ENCODE data around the gene TDRD12. TPM values are rescaled to one million over a fixed set of nuclear protein-coding genes. Genes with fewer than 3 reads are reported as not detected.

TDRD12 gene
- total and polyA plus RNA-seq, 2 of the 13 experiments (the other 11 are each of a cell fraction or from before 2014, with no cell fraction given) = 0.03 to 0.40 TPM

DNA sequence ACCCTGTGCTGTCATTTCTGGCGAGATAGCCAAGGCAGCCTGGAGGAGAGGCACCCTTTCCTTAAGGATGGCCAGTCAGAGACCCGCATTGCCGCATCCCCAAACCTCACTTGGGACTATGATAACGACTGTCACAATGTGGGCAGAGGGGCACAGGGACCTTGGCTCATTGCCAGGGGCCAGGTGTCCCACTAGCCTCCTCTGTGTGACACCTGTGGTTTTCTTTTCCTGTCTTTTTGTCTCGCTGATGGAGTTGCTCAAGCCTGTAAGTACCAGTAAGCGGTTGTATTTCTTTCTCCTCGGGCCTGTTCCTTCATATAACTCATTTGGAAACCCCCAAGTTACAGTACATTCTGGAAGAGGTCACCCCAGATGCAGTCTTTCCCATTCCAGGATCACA lies 59.5 kb downstream of the TDRD12 start (continued):
- TF ChIP-seq SMAD9 (CRISPR knock-in tag; IDR thresholded peaks at IDR 0.05) (no peak), SNRNP70 (IDR thresholded peaks at IDR 0.05; ENCODE audit: low read depth, low read length) (no peak), ZNF33B (CRISPR knock-in tag; IDR thresholded peaks at IDR 0.05) (no peak), ZNF143 (CRISPR knock-in tag; IDR thresholded peaks at IDR 0.05) (no peak)
- TF ChIP-seq, protein P1, sequence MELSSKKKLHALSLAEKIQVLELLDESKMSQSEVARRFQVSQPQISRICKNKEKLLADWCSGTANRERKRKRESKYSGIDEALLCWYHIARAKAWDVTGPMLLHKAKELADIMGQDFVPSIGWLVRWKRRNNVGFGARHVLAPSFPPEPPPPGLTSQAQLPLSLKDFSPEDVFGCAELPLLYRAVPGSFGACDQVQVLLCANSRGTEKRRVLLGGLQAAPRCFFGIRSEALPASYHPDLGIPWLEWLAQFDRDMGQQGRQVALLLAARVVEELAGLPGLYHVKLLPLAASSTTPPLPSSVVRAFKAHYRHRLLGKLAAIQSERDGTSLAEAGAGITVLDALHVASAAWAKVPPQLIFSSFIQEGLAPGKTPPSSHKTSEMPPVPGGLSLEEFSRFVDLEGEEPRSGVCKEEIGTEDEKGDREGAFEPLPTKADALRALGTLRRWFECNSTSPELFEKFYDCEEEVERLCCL (CRISPR knock-in tag; IDR thresholded peaks at IDR 0.05; ENCODE audit: borderline replicate concordance) = no peak

DNA sequence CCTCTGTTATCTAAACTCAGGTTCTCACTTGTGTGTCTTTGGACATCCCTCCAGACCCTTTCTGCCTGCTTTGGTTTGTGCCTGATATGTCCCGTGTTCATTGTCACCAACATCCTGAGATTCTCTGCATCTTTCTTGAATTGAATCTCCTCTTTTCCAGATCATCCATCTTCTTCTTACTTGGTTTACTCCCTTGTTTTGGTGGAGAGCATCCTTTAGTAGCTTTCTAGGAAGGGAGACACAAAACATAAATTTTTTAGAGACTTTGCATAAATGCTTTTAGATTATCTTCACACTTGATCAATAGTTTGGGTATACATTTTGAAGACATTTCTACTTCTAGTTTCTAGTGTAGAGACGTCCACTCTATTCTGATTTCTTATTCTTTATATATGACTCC lies 61.7 kb downstream of the TDRD12 start:
- ATAC-seq (no peak), FAIRE-seq (no peak), DNase-seq (ENCODE audit: low spot score) (no peak)
- Histone ChIP-seq H3K79me2 (ENCODE audit: insufficient read depth, low read length) (no peaks in the 10 kb centered on the region), H3K9ac (ENCODE audit: insufficient read depth, low read depth, low read length) (no peak overlapping the region), H3K4me2 (ENCODE audit: low read depth, low read length) (no peak overlapping the region), H3K27ac (ENCODE audit: extremely low read length, insufficient read depth, low read length) (no peak overlapping the region), H3K4me3 (replicated peaks in 1 of 3; ENCODE audit: insufficient read depth in 1 of 3, low read depth in 2 of 3, low read length in 3 of 3) (no peak overlapping the region), H4K20me1 (ENCODE audit: insufficient read depth, low read length) (no peaks in the 10 kb centered on the region), H3K36me3 (replicated peaks in 1 of 2; ENCODE audit: control insufficient read depth in 1 of 2, insufficient read depth in 2 of 2, low read length in 2 of 2) (no peaks in the 10 kb centered on the region), H3K9me3 (ENCODE audit: low read length) (no peaks in the 10 kb centered on the region), H2AFZ (ENCODE audit: low read length) (no peak overlapping the region), H3K27me3 (ENCODE audit: control insufficient read depth in 1 of 2, insufficient read depth in 2 of 2, low read length in 2 of 2) (0 out of 5 replicates have a peak, but pooled peaks cover 0 to 3% of the 10 kb centered on the region in 2 experiments), H3K4me1 (ENCODE audit: insufficient read depth, low read length) (no peaks in the 10 kb centered on the region)
- ChIA-PET CTCF (ENCODE audit: low intra/inter-chr PET ratio, low total read pairs) (no interaction called here), POLR2A (no interaction called here)
- intact Hi-C loops (cut with micrococcal nuclease; ENCODE audit: unreplicated experiment) (no loop called here), in situ Hi-C loops (cut with HindIII; ENCODE audit: extremely low pct_ligation_motif_present, low pct_unique_long_range_greater_than_20kb) (no loop called here)
- WGBS (ENCODE audit: low lambda C conversion rate) = 6% methylated on average over 2 of the region's 2 CpGs
- BruUV-seq (replicated peaks) = no TSS peak
- TF ChIP-seq ZSCAN30 (CRISPR knock-in tag; IDR thresholded peaks at IDR 0.05) (no peak), PBX2 (CRISPR knock-in tag; IDR thresholded peaks at IDR 0.05) (no peak), TCF7 (IDR thresholded peaks at IDR 0.05; ENCODE audit: low read depth) (no peak), ZNF468 (CRISPR knock-in tag; IDR thresholded peaks at IDR 0.05) (no peak), CENPX (CRISPR knock-in tag; IDR thresholded peaks at IDR 0.05) (no peak), ZKSCAN5 (CRISPR knock-in tag; IDR thresholded peaks at IDR 0.05) (no peak), ZNF775 (CRISPR knock-in tag; IDR thresholded peaks at IDR 0.05; ENCODE audit: borderline replicate concordance) (no peak), RAD51 (IDR thresholded peaks at IDR 0.05; ENCODE audit: borderline replicate concordance) (no peak), AGO2 (optimal IDR thresholded peaks at IDR 0.05; ENCODE audit: low read depth, low read length) (no peak), PITX1 (CRISPR knock-in tag; IDR thresholded peaks at IDR 0.05) (no peak), NONO (IDR thresholded peaks at IDR 0.05) (no peak), NONO (CRISPR knock-in tag; conservative IDR thresholded peaks at IDR 0.05) (no peak), ZNF891 (CRISPR knock-in tag; IDR thresholded peaks at IDR 0.05) (no peak)
- TF ChIP-seq, protein P2, sequence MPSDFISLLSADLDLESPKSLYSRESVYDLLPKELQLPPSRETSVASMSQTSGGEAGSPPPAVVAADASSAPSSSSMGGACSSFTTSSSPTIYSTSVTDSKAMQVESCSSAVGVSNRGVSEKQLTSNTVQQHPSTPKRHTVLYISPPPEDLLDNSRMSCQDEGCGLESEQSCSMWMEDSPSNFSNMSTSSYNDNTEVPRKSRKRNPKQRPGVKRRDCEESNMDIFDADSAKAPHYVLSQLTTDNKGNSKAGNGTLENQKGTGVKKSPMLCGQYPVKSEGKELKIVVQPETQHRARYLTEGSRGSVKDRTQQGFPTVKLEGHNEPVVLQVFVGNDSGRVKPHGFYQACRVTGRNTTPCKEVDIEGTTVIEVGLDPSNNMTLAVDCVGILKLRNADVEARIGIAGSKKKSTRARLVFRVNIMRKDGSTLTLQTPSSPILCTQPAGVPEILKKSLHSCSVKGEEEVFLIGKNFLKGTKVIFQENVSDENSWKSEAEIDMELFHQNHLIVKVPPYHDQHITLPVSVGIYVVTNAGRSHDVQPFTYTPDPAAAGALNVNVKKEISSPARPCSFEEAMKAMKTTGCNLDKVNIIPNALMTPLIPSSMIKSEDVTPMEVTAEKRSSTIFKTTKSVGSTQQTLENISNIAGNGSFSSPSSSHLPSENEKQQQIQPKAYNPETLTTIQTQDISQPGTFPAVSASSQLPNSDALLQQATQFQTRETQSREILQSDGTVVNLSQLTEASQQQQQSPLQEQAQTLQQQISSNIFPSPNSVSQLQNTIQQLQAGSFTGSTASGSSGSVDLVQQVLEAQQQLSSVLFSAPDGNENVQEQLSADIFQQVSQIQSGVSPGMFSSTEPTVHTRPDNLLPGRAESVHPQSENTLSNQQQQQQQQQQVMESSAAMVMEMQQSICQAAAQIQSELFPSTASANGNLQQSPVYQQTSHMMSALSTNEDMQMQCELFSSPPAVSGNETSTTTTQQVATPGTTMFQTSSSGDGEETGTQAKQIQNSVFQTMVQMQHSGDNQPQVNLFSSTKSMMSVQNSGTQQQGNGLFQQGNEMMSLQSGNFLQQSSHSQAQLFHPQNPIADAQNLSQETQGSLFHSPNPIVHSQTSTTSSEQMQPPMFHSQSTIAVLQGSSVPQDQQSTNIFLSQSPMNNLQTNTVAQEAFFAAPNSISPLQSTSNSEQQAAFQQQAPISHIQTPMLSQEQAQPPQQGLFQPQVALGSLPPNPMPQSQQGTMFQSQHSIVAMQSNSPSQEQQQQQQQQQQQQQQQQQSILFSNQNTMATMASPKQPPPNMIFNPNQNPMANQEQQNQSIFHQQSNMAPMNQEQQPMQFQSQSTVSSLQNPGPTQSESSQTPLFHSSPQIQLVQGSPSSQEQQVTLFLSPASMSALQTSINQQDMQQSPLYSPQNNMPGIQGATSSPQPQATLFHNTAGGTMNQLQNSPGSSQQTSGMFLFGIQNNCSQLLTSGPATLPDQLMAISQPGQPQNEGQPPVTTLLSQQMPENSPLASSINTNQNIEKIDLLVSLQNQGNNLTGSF (CRISPR knock-in tag; IDR thresholded peaks at IDR 0.05) = no peak

All from HepG2 (cell line).